ENCODE results near the gene MRPS18B.
A peak's percentile ranks its signal among the peaks of the same experiment; 100 is the strongest.

- TF ChIP-seq CTCF (conservative IDR thresholded peaks at IDR 0.05 in 1 of 2, IDR thresholded peaks at IDR 0.05 in 1 of 2; ENCODE audit: extremely low read depth in 1 of 2, insufficient read depth in 1 of 2, low read depth in 1 of 2, low read length in 2 of 2) = peak in 1 of 2 donors; percentile 17
- TF ChIP-seq EZH2 (IDR thresholded peaks at IDR 0.05; ENCODE audit: borderline replicate concordance, low read length) = no peak
Measured at GRCh38 chr6:30670760-30671527, 53.3 kb downstream of the MRPS18B start.

All from mammary epithelial cell (primary cell).